ENCODE results near the gene STX8. TPM values are rescaled to one million over a fixed set of nuclear protein-coding genes. Genes with fewer than 3 reads are reported as not detected.

Gene STX8
- total RNA-seq, 1 donor from 2014 or later, result 57.8 TPM

GRCh38 chr17:9410301-9410700 lies 165.3 kb downstream of the STX8 start:
- H3K4me3 ChIP-seq (ENCODE audit: low read depth, low read length), result no peak overlapping the region
- TF ChIP-seq, protein P1, sequence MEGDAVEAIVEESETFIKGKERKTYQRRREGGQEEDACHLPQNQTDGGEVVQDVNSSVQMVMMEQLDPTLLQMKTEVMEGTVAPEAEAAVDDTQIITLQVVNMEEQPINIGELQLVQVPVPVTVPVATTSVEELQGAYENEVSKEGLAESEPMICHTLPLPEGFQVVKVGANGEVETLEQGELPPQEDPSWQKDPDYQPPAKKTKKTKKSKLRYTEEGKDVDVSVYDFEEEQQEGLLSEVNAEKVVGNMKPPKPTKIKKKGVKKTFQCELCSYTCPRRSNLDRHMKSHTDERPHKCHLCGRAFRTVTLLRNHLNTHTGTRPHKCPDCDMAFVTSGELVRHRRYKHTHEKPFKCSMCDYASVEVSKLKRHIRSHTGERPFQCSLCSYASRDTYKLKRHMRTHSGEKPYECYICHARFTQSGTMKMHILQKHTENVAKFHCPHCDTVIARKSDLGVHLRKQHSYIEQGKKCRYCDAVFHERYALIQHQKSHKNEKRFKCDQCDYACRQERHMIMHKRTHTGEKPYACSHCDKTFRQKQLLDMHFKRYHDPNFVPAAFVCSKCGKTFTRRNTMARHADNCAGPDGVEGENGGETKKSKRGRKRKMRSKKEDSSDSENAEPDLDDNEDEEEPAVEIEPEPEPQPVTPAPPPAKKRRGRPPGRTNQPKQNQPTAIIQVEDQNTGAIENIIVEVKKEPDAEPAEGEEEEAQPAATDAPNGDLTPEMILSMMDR (conservative IDR thresholded peaks at IDR 0.05; ENCODE audit: low read depth, low read length), result no peak
- DNase-seq (ENCODE audit: low read depth), result no peak

DNA sequence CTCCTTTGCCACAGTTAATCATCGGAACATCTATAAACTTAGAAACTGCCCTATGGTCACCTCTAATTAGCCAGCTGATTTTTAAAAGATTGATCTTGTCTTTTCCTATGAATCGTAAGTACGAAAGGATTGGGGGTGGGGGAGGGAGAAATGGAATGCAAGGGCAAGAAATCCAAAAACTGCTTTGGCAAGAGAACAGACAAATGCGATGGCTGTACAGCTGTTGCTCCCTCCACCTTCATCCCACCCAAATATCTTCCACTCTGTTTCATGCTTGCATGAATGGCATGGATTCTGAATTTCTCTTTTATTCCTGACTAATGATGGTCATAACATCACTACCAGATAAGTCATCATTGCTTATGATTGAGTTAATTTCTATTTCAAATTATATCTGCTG lies 165.7 kb downstream of the STX8 start:
- TF ChIP-seq, protein P1 (conservative IDR thresholded peaks at IDR 0.05; ENCODE audit: low read depth, low read length), result no peak
- no peak for DNase-seq (ENCODE audit: low read depth)
- H3K4me3 ChIP-seq (ENCODE audit: low read depth, low read length), result no peak overlapping the region

GRCh38 chr17:9408868-9409829 lies 166.5 kb downstream of the STX8 start:
- TF ChIP-seq, protein P1 (conservative IDR thresholded peaks at IDR 0.05; ENCODE audit: low read depth, low read length), result no peak
- H3K4me3 ChIP-seq (ENCODE audit: low read depth, low read length), result no peak overlapping the region
- DNase-seq (ENCODE audit: low read depth), result no peak

DNA sequence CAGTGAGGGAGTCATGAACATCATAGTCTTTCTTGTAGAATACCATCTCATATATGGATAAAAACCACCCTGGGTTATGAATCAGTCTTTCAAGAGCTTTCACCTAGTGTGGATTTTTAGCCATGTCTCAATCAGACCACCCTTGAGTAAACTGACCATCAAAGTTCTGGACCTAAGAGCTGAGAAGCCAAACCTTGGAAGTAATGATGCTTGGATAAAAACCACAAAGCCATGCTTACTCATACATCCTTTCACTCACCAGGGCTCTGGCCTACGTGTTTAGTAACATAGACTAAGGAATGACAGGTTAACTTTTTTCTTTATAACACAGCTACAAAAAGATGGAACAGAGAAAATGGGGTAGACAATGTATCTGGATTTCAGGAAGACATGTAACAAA lies 167.2 kb downstream of the STX8 start:
- TF ChIP-seq, protein P1 (conservative IDR thresholded peaks at IDR 0.05; ENCODE audit: low read depth, low read length), result no peak
- DNase-seq (ENCODE audit: low read depth), result peak; percentile 48

DNA sequence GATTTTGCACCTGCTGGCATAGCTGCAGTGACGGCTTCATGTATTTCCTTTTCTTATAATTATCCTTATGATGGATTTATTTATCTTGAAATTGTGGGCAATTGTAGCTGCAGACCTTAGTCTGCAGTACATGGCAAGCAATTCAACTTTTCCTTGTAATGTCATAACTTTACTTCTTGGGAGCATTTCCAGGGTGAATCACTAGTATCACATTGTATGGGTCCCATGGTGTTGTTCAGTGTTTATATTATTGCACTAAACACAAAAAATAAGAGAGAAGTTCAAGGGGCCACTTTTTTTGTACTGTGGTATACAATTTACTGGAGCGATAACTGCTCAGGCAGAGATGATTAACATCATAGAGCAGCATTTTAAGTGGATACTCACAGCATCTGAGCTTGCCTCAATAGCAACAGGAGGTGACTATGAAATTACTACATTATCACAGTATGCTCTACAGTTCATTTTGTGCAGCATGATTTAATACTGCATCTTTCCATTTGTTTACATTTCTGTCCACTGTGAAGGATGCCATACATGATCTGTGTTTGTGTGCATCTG lies 169.5 kb downstream of the STX8 start:
- no peak for DNase-seq (ENCODE audit: low read depth)
- H3K4me3 ChIP-seq (ENCODE audit: low read depth, low read length), result no peak overlapping the region
- TF ChIP-seq, protein P1 (conservative IDR thresholded peaks at IDR 0.05; ENCODE audit: low read depth, low read length), result no peak

More for the DNA sequence above, 167.2 kb downstream of the STX8 start:
- no peak overlapping the region for H3K4me3 ChIP-seq (ENCODE audit: low read depth, low read length)

- no peak for DNase-seq (ENCODE audit: low read depth)
- no peak overlapping the region for H3K4me3 ChIP-seq (ENCODE audit: low read depth, low read length)
- TF ChIP-seq, protein P1 (conservative IDR thresholded peaks at IDR 0.05; ENCODE audit: low read depth, low read length), result no peak
These were observed 172.4 kb downstream of the STX8 start for GRCh38 chr17:9403257-9403656.

Measured in epithelial cell of proximal tubule (primary cell).